HEK293 (cell line): ENCODE measurements around the gene MOK.

Experiments
- CTCF ChIA-PET: fragments of 350-600 bp; formaldehyde crosslinking; extraction: SDS; loops from one replicate; lab custom pipeline; 2021; ENCODE audit warnings: antibody characterized with exemption; lab: Yijun Ruan, JAX
- POLR2A ChIA-PET: fragments of 300-600 bp; formaldehyde crosslinking; extraction: SDS; loops from one replicate; lab custom pipeline; 2020; ENCODE audit warnings: antibody characterized with exemption, inconsistent platforms; lab: Yijun Ruan, JAX
- H3K27ac ChIP-seq: fragments of 200-500 bp; sonication (Bioruptor generic); 2 replicates; pipeline ENCODE4 v1.5.1; 2014; ENCODE audit warnings: low read depth, low read length, control low read depth, inconsistent platforms; ENCODE audit errors: extremely low read depth
- H3K36me3 ChIP-seq, 2 experiments: fragments of 200-500 bp in 1 of 2; sonication (Bioruptor generic) in 1 of 2; 1 replicate in 1 of 2; 2 replicates in 1 of 2; pipeline ENCODE4 v1.5.1; 2014 to 2017; ENCODE audit warnings: inconsistent platforms in 2 of 2, low read length in 2 of 2; ENCODE audit not compliant: control insufficient read depth in 2 of 2, insufficient read depth in 1 of 2
- H3K4me1 ChIP-seq: fragments of 200-500 bp; sonication (Bioruptor generic); 2 replicates; pipeline ENCODE4 v1.5.1; 2014; ENCODE audit warnings: mild to moderate bottlenecking, low read length, inconsistent platforms; ENCODE audit not compliant: control insufficient read depth, insufficient read depth
- H3K4me3 ChIP-seq: 2 replicates; pipeline ENCODE4 v1.5.1; 2011; ENCODE audit warnings: low read depth, mild to moderate bottlenecking, control low read depth, low read length, moderate library complexity
- H3K9me3 ChIP-seq: fragments of 200-500 bp; sonication (Bioruptor generic); 2 replicates; pipeline ENCODE4 v1.5.1; 2014; ENCODE audit warnings: low read depth, low read length, inconsistent platforms; ENCODE audit not compliant: control insufficient read depth, insufficient read depth
- GLIS1 ChIP-seq: fragments of 450-650 bp; formaldehyde crosslinking; IDR thresholded peaks from 2 replicates; pipeline ENCODE4 v1.5.1; 2016; ENCODE audit warnings: missing biosample characterization, missing genetic modification characterization
- GLIS2 ChIP-seq: fragments of 450-650 bp; formaldehyde crosslinking; IDR thresholded peaks from 2 replicates; pipeline ENCODE4 v1.5.1; 2016; ENCODE audit warnings: missing biosample characterization, missing genetic modification characterization
- HOXA7 ChIP-seq: sonication (generic); formaldehyde crosslinking; IDR thresholded peaks from 2 replicates; pipeline ENCODE4 v1.8.1; 2022; ENCODE audit warnings: missing genetic modification reagents, borderline replicate concordance
- IKZF3 ChIP-seq: fragments of 450-650 bp; IDR thresholded peaks from 2 replicates; pipeline ENCODE4 v1.5.0; 2018; ENCODE audit warnings: missing biosample characterization, mild to moderate bottlenecking, missing genetic modification characterization, moderate library complexity
- KLF10 ChIP-seq: fragments of 450-650 bp; IDR thresholded peaks from 2 replicates; pipeline ENCODE4 v1.5.1; 2018; ENCODE audit warnings: missing biosample characterization, mild to moderate bottlenecking, missing genetic modification characterization
- MZF1 ChIP-seq: fragments of 450-650 bp; formaldehyde crosslinking; IDR thresholded peaks from 2 replicates; pipeline ENCODE4 v1.5.1; 2017; ENCODE audit warnings: missing biosample characterization, missing genetic modification characterization, borderline replicate concordance
- SCRT2 ChIP-seq: fragments of 450-650 bp; formaldehyde crosslinking; IDR thresholded peaks from 2 replicates; pipeline ENCODE4 v1.5.1; 2016; ENCODE audit warnings: missing biosample characterization, missing genetic modification characterization
- SP7 ChIP-seq: fragments of 450-650 bp; formaldehyde crosslinking; IDR thresholded peaks from 2 replicates; pipeline ENCODE4 v1.5.1; 2016; ENCODE audit warnings: missing biosample characterization, missing genetic modification characterization
- TRIM28 ChIP-seq: IDR thresholded peaks from 2 replicates; pipeline ENCODE4 v1.6.1; 2011; ENCODE audit warnings: low read length, control low read depth, borderline replicate concordance
- YY1 ChIP-seq: fragments of 450-650 bp; formaldehyde crosslinking; IDR thresholded peaks from 2 replicates; pipeline ENCODE4 v1.5.1; 2018; ENCODE audit warnings: missing biosample characterization, missing genetic modification characterization
- YY2 ChIP-seq: fragments of 450-650 bp; formaldehyde crosslinking; IDR thresholded peaks from 2 replicates; pipeline ENCODE4 v1.5.1; 2016; ENCODE audit warnings: missing biosample characterization, missing genetic modification characterization
- ZBTB20 ChIP-seq: fragments of 450-650 bp; formaldehyde crosslinking; IDR thresholded peaks from 2 replicates; pipeline ENCODE4 v1.5.1; 2016; ENCODE audit warnings: missing biosample characterization, missing genetic modification characterization
- ZBTB48 ChIP-seq: fragments of 450-650 bp; formaldehyde crosslinking; IDR thresholded peaks from 2 replicates; pipeline ENCODE4 v1.5.1; 2016; ENCODE audit warnings: missing biosample characterization, missing genetic modification characterization
- ZBTB8A ChIP-seq: fragments of 450-650 bp; formaldehyde crosslinking; IDR thresholded peaks from 2 replicates; pipeline ENCODE4 v1.5.1; 2016; ENCODE audit warnings: missing biosample characterization, missing genetic modification characterization
- ZFHX2 ChIP-seq: fragments of 450-650 bp; formaldehyde crosslinking; conservative IDR thresholded peaks from 2 replicates; pipeline ENCODE4 v1.5.1; 2016; ENCODE audit warnings: missing biosample characterization, missing genetic modification characterization
- ZFP69B ChIP-seq: fragments of 450-650 bp; formaldehyde crosslinking; IDR thresholded peaks from 2 replicates; pipeline ENCODE4 v1.5.1; 2016; ENCODE audit warnings: missing biosample characterization, missing genetic modification characterization
- ZIC2 ChIP-seq: fragments of 450-650 bp; formaldehyde crosslinking; IDR thresholded peaks from 2 replicates; pipeline ENCODE4 v1.5.1; 2016; ENCODE audit warnings: missing biosample characterization, missing genetic modification characterization
- ZNF202 ChIP-seq: fragments of 450-650 bp; formaldehyde crosslinking; IDR thresholded peaks from 2 replicates; pipeline ENCODE4 v1.5.1; 2016; ENCODE audit warnings: missing biosample characterization, missing genetic modification characterization, borderline replicate concordance
- ZNF335 ChIP-seq: fragments of 450-650 bp; formaldehyde crosslinking; conservative IDR thresholded peaks from 2 replicates; pipeline ENCODE4 v1.5.1; 2016; ENCODE audit warnings: missing biosample characterization, missing genetic modification characterization
- ZNF366 ChIP-seq: fragments of 450-650 bp; formaldehyde crosslinking; conservative IDR thresholded peaks from 2 replicates; pipeline ENCODE4 v1.5.1; 2016; ENCODE audit warnings: missing biosample characterization, missing genetic modification characterization
- ZNF555 ChIP-seq: fragments of 450-650 bp; formaldehyde crosslinking; conservative IDR thresholded peaks from 2 replicates; pipeline ENCODE4 v1.5.1; 2017; ENCODE audit warnings: missing biosample characterization, mild to moderate bottlenecking, missing genetic modification characterization, inconsistent platforms
- ZNF561 ChIP-seq: fragments of 450-650 bp; IDR thresholded peaks from 2 replicates; pipeline ENCODE4 v1.5.1; 2018; ENCODE audit warnings: missing biosample characterization, missing genetic modification characterization, borderline replicate concordance
- ZNF600 ChIP-seq: fragments of 450-650 bp; formaldehyde crosslinking; IDR thresholded peaks from 2 replicates; pipeline ENCODE4 v1.5.1; 2016; ENCODE audit warnings: missing biosample characterization, missing genetic modification characterization
- ZNF626 ChIP-seq: fragments of 450-650 bp; sonication (Bioruptor Pico); formaldehyde crosslinking; IDR thresholded peaks from 2 replicates; pipeline ENCODE4 v1.5.1; 2018; ENCODE audit warnings: missing biosample characterization, missing genetic modification characterization, inconsistent platforms
- ZNF707 ChIP-seq: fragments of 450-650 bp; formaldehyde crosslinking; IDR thresholded peaks from 2 replicates; pipeline ENCODE4 v1.5.1; 2016; ENCODE audit warnings: missing biosample characterization, missing genetic modification characterization
- ZNF843 ChIP-seq: fragments of 450-650 bp; formaldehyde crosslinking; IDR thresholded peaks from 2 replicates; pipeline ENCODE4 v1.5.1; 2016; ENCODE audit warnings: missing biosample characterization, missing genetic modification characterization
- ZSCAN30 ChIP-seq: fragments of 450-650 bp; IDR thresholded peaks from 2 replicates; pipeline ENCODE4 v1.5.1; 2018; ENCODE audit warnings: missing biosample characterization, mild to moderate bottlenecking, missing genetic modification characterization, moderate library complexity
- ZXDB ChIP-seq: fragments of 450-650 bp; formaldehyde crosslinking; IDR thresholded peaks from 2 replicates; pipeline ENCODE4 v1.5.1; 2016; ENCODE audit warnings: missing biosample characterization, missing genetic modification characterization
- TF ChIP-seq, protein P1 (sequence below): fragments of 450-650 bp; formaldehyde crosslinking; IDR thresholded peaks from 2 replicates; pipeline ENCODE4 v1.5.1; 2016; ENCODE audit warnings: missing biosample characterization, missing genetic modification characterization
- TF ChIP-seq, protein P2 (sequence below): fragments of 450-650 bp; IDR thresholded peaks from 2 replicates; pipeline ENCODE4 v1.5.1; 2018; ENCODE audit warnings: missing biosample characterization, mild to moderate bottlenecking, missing genetic modification characterization
- TF ChIP-seq, protein P3 (sequence below): fragments of 450-650 bp; formaldehyde crosslinking; IDR thresholded peaks from 2 replicates; pipeline ENCODE4 v1.5.1; 2016; ENCODE audit warnings: missing biosample characterization, missing genetic modification characterization
- TF ChIP-seq, protein P4 (sequence below): fragments of 450-650 bp; formaldehyde crosslinking; IDR thresholded peaks from 2 replicates; pipeline ENCODE4 v1.5.1; 2017; ENCODE audit warnings: missing biosample characterization, missing genetic modification characterization
- TF ChIP-seq, protein P5 (sequence below): fragments of 450-650 bp; formaldehyde crosslinking; IDR thresholded peaks from 2 replicates; pipeline ENCODE4 v1.5.1; 2017; ENCODE audit warnings: missing biosample characterization, missing genetic modification characterization

MOK gene

DNA sequence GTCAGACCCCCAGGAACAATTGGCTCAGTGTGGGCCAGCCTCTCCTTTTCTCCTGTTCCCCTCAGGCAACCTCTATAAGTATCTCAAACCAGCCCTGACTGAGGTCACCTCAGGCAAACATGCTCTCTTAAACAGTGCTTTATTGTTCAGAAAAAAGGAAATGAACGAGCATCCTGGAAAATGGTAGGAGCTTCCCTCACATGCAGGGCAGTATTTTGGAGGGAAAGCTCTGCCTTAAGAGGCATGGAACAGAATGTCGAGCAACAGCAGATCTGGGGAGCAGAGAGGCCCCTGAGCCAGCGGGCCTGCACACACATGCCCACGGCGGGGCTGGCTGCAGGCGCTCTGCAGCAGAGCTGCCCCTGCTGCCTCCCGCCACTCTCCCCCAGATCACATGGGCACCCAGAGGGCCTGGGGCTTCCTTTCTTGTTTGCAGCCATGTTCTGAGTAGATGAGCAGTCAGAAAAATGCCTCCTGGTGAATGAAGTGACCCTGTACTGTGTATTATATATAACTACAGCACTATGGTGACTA lies 42.0 kb downstream of the MOK start:
- Histone ChIP-seq H3K4me1 (no peaks in the 10 kb centered on the region; the same call in 1 of the 2 replicates), H3K36me3 (no peaks in the 10 kb centered on the region), H3K27ac (peak overlapping the region; percentile 19), H3K4me3 (no peak overlapping the region), H3K9me3 (no peaks in the 10 kb centered on the region)
- ChIA-PET POLR2A (no interaction called here), CTCF (interaction anchor here (0.6 kb wide), 1 partner anchor 61 kb away, joined by 3 read pairs; no protein-coding TSS in a partner anchor)
- TF ChIP-seq HOXA7 (CRISPR knock-in tag) (no peak), ZBTB8A (tag by site-specific recombination) (peak; percentile 62), ZIC2 (tag by site-specific recombination) (peak; percentile 50), IKZF3 (peak; percentile 59; the same call in 1 of the 2 replicates), ZBTB20 (tag by site-specific recombination) (peak; percentile 94), ZNF707 (tag by site-specific recombination) (no peak), ZNF202 (tag by site-specific recombination) (peak; percentile 15; the same call in 1 of the 2 replicates), ZNF555 (tag by site-specific recombination) (no peak), ZFHX2 (tag by site-specific recombination) (peak; percentile 38; the same call in 1 of the 2 replicates), ZXDB (peak; percentile 54; the same call in 1 of the 2 replicates), ZSCAN30 (tag by site-specific recombination) (peak; percentile 66), ZNF335 (tag by site-specific recombination) (peak; percentile 75), TRIM28 (0 out of 2 replicates have a peak, but pooled peaks have one; percentile 51), GLIS1 (tag by site-specific recombination) (peak; percentile 89), ZNF600 (peak; percentile 57), ZFP69B (tag by site-specific recombination) (peak; percentile 61; the same call in 1 of the 2 replicates), YY2 (0 out of 2 replicates have a peak, but pooled peaks have one; percentile 25), KLF10 (no peak), MZF1 (tag by site-specific recombination) (peak; percentile 66; the same call in 1 of the 2 replicates), SCRT2 (tag by site-specific recombination) (0 out of 2 replicates have a peak, but pooled peaks have one; percentile 61), ZNF843 (tag by site-specific recombination) (no peak), YY1 (peak; percentile 53; the same call in 1 of the 2 replicates), ZBTB48 (tag by site-specific recombination) (peak; percentile 50; the same call in 1 of the 2 replicates), GLIS2 (tag by site-specific recombination) (no peak), ZNF626 (tag by site-specific recombination) (no peak), ZNF366 (tag by site-specific recombination) (no peak), ZNF561 (tag by site-specific recombination) (0 out of 2 replicates have a peak, but pooled peaks have one; percentile 31), SP7 (tag by site-specific recombination) (peak; percentile 31; the same call in 1 of the 2 replicates)
- TF ChIP-seq, protein P1, sequence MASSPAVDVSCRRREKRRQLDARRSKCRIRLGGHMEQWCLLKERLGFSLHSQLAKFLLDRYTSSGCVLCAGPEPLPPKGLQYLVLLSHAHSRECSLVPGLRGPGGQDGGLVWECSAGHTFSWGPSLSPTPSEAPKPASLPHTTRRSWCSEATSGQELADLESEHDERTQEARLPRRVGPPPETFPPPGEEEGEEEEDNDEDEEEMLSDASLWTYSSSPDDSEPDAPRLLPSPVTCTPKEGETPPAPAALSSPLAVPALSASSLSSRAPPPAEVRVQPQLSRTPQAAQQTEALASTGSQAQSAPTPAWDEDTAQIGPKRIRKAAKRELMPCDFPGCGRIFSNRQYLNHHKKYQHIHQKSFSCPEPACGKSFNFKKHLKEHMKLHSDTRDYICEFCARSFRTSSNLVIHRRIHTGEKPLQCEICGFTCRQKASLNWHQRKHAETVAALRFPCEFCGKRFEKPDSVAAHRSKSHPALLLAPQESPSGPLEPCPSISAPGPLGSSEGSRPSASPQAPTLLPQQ, result peak; percentile 70
- TF ChIP-seq, protein P2, sequence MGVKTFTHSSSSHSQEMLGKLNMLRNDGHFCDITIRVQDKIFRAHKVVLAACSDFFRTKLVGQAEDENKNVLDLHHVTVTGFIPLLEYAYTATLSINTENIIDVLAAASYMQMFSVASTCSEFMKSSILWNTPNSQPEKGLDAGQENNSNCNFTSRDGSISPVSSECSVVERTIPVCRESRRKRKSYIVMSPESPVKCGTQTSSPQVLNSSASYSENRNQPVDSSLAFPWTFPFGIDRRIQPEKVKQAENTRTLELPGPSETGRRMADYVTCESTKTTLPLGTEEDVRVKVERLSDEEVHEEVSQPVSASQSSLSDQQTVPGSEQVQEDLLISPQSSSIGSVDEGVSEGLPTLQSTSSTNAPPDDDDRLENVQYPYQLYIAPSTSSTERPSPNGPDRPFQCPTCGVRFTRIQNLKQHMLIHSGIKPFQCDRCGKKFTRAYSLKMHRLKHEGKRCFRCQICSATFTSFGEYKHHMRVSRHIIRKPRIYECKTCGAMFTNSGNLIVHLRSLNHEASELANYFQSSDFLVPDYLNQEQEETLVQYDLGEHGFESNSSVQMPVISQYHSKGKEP (tag by site-specific recombination), result peak; percentile 97
- TF ChIP-seq, protein P3, sequence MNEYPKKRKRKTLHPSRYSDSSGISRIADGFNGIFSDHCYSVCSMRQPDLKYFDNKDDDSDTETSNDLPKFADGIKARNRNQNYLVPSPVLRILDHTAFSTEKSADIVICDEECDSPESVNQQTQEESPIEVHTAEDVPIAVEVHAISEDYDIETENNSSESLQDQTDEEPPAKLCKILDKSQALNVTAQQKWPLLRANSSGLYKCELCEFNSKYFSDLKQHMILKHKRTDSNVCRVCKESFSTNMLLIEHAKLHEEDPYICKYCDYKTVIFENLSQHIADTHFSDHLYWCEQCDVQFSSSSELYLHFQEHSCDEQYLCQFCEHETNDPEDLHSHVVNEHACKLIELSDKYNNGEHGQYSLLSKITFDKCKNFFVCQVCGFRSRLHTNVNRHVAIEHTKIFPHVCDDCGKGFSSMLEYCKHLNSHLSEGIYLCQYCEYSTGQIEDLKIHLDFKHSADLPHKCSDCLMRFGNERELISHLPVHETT, result no peak
- TF ChIP-seq, protein P4, sequence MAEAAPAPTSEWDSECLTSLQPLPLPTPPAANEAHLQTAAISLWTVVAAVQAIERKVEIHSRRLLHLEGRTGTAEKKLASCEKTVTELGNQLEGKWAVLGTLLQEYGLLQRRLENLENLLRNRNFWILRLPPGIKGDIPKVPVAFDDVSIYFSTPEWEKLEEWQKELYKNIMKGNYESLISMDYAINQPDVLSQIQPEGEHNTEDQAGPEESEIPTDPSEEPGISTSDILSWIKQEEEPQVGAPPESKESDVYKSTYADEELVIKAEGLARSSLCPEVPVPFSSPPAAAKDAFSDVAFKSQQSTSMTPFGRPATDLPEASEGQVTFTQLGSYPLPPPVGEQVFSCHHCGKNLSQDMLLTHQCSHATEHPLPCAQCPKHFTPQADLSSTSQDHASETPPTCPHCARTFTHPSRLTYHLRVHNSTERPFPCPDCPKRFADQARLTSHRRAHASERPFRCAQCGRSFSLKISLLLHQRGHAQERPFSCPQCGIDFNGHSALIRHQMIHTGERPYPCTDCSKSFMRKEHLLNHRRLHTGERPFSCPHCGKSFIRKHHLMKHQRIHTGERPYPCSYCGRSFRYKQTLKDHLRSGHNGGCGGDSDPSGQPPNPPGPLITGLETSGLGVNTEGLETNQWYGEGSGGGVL (tag by site-specific recombination), result no peak
- TF ChIP-seq, protein P5, sequence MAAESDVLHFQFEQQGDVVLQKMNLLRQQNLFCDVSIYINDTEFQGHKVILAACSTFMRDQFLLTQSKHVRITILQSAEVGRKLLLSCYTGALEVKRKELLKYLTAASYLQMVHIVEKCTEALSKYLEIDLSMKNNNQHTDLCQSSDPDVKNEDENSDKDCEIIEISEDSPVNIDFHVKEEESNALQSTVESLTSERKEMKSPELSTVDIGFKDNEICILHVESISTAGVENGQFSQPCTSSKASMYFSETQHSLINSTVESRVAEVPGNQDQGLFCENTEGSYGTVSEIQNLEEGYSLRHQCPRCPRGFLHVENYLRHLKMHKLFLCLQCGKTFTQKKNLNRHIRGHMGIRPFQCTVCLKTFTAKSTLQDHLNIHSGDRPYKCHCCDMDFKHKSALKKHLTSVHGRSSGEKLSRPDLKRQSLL, result no peak
